OCI-M1 (cell line): ENCODE results near the gene SNAI3.
A peak's percentile ranks its signal among the peaks of the same experiment; 100 is the strongest.

Experiments
- DNase-seq: peaks from one replicate; lab custom pipeline; 2025; lab: John Stamatoyannopoulos, UW

SNAI3 gene

GRCh38 chr16:88705801-88706228 lies 19.5 kb upstream of the SNAI3 start:
- peak; percentile 51 for DNase-seq

- peak; percentile 51 for DNase-seq
Observed at GRCh38 chr16:88705076-88705684, 18.9 kb upstream of the SNAI3 start.

- DNase-seq, result peak; percentile 23
Observed at GRCh38 chr16:88703486-88704309, 17.4 kb upstream of the SNAI3 start.

- DNase-seq, result no peak
Observed at GRCh38 chr16:88702371-88703210, 16.3 kb upstream of the SNAI3 start.

GRCh38 chr16:88701581-88702370 lies 15.5 kb upstream of the SNAI3 start:
- DNase-seq, result no peak

- peak; percentile 93 for DNase-seq
Observed at GRCh38 chr16:88700636-88701482, 14.6 kb upstream of the SNAI3 start.

- DNase-seq, result no peak
Observed at GRCh38 chr16:88700322-88700635, 14.0 kb upstream of the SNAI3 start.

GRCh38 chr16:88699180-88699579 lies 12.9 kb upstream of the SNAI3 start:
- DNase-seq, result no peak

GRCh38 chr16:88698646-88699045 lies 12.3 kb upstream of the SNAI3 start:
- DNase-seq, result no peak

GRCh38 chr16:88697831-88698615 lies 11.7 kb upstream of the SNAI3 start:
- DNase-seq, result no peak

- no peak for DNase-seq
Observed at GRCh38 chr16:88697116-88697830, 11.0 kb upstream of the SNAI3 start.

GRCh38 chr16:88696441-88696840 lies 10.1 kb upstream of the SNAI3 start:
- DNase-seq, result no peak

GRCh38 chr16:88695753-88696152 lies 9.4 kb upstream of the SNAI3 start:
- DNase-seq, result no peak

- no peak for DNase-seq
Observed at GRCh38 chr16:88695218-88695617, 8.9 kb upstream of the SNAI3 start.

- no peak for DNase-seq
Observed at GRCh38 chr16:88694221-88695087, 8.1 kb upstream of the SNAI3 start.

GRCh38 chr16:88693420-88694177 lies 7.3 kb upstream of the SNAI3 start:
- no peak for DNase-seq

GRCh38 chr16:88692861-88693260 lies 6.6 kb upstream of the SNAI3 start:
- no peak for DNase-seq
